ENCODE measurements around the gene SLC25A38.

Gene SLC25A38

DNA sequence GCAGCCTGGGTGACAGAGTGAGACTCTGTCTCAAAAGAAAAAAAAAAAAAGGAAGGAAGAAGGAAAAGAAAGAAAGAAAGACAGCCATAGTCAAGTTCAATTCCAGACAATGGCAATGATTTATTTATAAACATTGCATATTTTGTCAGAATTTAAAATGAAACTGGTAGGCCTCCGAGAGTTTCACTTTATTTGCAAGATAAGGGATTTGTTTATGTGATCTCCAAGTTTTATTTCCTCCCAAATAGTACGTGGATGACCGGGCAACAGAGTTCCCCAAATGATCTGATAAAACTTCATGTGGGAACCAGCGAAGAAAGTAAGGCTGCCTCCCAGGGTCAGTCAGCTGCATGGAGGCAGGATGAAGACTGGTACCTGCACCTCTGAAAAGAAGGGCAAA lies 55.7 kb downstream of the SLC25A38 start:
- no peak for DNase-seq

DNA sequence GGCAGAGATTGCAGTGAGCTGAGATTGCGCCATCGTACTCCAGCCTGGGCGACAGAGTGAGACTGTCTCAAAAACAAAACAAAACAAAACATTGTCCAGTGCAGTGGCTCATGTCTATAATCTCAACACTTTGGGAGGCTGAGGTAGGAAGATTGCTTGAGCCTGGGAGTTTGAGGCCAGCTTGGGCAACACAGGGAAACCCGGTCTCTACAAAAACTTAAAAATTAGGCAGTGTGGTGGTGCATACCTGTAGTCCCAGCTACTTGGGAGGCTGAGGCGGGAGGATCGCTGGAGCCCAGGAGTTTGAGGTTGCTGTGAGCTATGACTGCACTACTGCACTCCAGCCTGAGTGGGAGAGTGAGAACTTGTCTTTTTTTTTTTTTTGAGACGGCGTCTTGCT lies 57.1 kb downstream of the SLC25A38 start:
- DNase-seq, result no peak

DNA sequence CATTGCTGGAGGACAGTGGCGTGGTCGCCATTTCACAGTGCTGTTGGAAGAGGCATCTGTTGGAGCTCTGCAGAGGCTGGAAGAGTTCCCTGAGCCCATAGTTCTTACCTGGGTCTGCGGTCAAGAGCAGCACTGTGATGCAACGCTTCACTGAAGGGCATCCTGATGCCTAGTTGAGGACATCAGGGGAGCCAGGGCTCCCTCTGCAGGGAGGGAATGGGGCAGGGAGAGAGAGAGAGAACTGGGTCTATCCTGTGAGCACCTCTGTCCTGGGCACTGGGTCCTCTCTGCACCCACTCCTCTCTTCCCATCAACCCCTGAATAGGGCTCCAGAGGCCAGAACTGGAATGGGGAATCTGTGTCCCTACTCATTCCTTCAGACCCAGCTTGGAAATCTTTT lies 60.4 kb downstream of the SLC25A38 start:
- no peak for DNase-seq

DNA sequence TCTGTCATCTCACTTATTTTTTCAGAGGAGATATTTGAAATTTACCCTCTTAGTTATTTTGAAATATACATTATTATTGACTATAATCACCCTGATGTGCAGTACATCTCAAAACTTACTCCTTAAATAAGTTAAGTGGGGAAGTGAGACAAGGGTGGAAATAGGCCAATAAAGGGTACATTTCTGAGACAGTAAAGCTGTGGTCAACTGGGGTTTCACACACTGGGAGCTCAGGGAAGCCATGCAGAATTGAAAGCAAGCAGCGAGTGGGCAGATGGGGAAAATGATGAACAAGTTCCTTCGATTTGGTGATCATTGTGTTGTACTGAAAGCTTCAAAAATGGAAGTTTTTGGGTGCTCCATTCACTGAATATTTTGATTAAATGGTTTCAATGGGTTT lies 62.8 kb downstream of the SLC25A38 start:
- DNase-seq, result no peak

DNA sequence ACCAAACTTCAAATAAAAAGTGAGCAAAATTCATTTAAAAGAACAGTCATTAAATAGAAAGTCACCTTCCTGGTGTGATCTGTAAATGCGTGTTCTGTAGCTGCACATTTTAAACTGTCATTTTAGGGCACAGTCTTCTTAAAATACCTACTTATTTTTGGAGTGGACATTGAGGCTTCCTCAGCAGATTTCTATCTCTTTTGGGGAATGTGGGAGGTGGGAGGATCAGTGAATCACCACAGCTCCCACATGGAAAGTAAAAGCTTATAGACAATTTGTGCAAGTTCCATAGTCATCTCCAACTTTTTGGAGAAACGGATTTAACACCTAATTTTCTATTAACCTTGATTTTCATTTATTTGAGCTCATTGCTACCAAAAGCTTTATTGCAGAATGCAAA lies 63.3 kb downstream of the SLC25A38 start:
- DNase-seq, result no peak
